ENCODE results near the gene ZNF14.

DNA sequence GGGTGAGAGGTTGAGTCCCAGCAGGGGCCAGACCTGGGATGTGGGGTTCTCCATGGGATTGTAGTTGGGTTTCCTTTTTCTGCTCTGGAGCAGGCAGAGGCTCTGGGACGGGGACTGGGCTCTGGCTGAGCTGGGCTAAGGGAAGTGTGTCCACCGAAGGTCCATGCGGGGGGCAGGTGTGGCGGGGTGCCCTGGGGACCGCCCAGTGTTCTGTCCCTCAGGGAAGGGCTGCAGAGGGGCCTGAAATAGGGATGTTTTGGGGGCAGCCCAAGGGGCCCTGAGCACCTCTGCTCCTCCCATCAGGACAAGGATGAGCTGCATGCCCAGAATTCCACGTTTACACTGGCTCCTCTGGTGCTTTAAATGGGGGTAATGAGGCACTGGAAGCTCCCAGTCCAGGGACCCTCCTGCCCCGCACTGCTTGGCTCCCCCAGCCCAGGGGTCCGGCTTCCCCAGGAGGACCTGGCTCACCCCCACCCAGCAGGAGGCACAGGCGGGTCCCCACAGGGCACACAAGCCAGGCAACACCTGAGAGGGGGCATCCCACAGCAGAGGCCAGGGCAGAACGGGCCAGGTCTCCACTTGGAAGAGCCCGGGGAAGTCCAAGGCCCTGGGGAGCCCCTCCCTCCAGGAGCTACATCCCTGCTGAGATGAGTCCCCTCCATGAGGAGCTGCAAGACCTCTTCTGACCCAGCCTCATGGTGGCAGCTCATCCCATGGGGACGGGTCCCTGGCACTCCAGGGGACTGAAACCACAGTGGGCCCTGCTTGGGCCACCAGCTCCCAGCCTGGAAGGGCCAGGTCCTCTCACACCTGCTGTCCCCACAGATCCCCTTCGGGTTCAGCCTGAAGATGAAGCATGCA, 14.7 kb upstream of the ZNF14 start:
- TF ChIP-seq, protein P1, sequence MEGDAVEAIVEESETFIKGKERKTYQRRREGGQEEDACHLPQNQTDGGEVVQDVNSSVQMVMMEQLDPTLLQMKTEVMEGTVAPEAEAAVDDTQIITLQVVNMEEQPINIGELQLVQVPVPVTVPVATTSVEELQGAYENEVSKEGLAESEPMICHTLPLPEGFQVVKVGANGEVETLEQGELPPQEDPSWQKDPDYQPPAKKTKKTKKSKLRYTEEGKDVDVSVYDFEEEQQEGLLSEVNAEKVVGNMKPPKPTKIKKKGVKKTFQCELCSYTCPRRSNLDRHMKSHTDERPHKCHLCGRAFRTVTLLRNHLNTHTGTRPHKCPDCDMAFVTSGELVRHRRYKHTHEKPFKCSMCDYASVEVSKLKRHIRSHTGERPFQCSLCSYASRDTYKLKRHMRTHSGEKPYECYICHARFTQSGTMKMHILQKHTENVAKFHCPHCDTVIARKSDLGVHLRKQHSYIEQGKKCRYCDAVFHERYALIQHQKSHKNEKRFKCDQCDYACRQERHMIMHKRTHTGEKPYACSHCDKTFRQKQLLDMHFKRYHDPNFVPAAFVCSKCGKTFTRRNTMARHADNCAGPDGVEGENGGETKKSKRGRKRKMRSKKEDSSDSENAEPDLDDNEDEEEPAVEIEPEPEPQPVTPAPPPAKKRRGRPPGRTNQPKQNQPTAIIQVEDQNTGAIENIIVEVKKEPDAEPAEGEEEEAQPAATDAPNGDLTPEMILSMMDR (IDR thresholded peaks at IDR 0.05), result no peak
- TF ChIP-seq POLR2A (IDR thresholded peaks at IDR 0.05), result no peak
